OCI-LY7 (cell line): Measurements from ENCODE around the gene ANO4. TPM values are rescaled to one million over a fixed set of nuclear protein-coding genes. Genes with fewer than 3 reads are reported as not detected.

Experiments
- BruUV-seq: library from RNA; stranded (reverse); fragments of 400-500 nt; replicated peaks from 2 replicates; lab custom pipeline; 2021; lab: Mats Ljungman, UMichigan
- CTCF ChIA-PET: fragments of 300-600 bp; sonication (Branson Sonifier 250); formaldehyde crosslinking; loops from one replicate; lab custom pipeline; 2022; ENCODE audit warnings: antibody characterized with exemption; ENCODE audit not compliant: unreplicated experiment; lab: Charles Lee
- POLR2A ChIA-PET: fragments of 300-600 bp; sonication (Branson Sonifier 250); formaldehyde crosslinking; loops from one replicate; lab custom pipeline; 2022; ENCODE audit warnings: antibody characterized with exemption; lab: Charles Lee
- DNase-seq: peaks from one replicate; pipeline ENCODE4 v3.0.0-alpha.2; 2015; ENCODE audit warnings: low spot score
- H2AFZ ChIP-seq: fragments of 200-600 bp; sonication (generic), shearing (Covaris generic); 2 replicates; pipeline ENCODE4 v1.6.1; 2014; ENCODE audit warnings: mild to moderate bottlenecking, antibody characterized with exemption, low read length, moderate library complexity
- H3K27ac ChIP-seq: fragments of 200-600 bp; sonication (generic); 2 replicates; pipeline ENCODE4 v1.5.1; 2014; ENCODE audit warnings: mixed run types, low read depth, mild to moderate bottlenecking, moderate library complexity, low read length, inconsistent platforms; ENCODE audit not compliant: poor library complexity, severe bottlenecking
- H3K36me3 ChIP-seq: fragments of 200-600 bp; sonication (generic); 2 replicates; pipeline ENCODE4 v1.6.1; 2014; ENCODE audit warnings: mild to moderate bottlenecking, antibody characterized with exemption, low read length, moderate library complexity, mixed read lengths; ENCODE audit not compliant: insufficient read depth
- H3K4me1 ChIP-seq: fragments of 200-600 bp; sonication (generic); 2 replicates; pipeline ENCODE4 v1.5.1; 2014; ENCODE audit warnings: mild to moderate bottlenecking, low read length; ENCODE audit not compliant: insufficient read depth, poor library complexity, severe bottlenecking
- H3K4me2 ChIP-seq: fragments of 200-600 bp; sonication (generic); 2 replicates; pipeline ENCODE4 v1.6.1; 2014; ENCODE audit warnings: mild to moderate bottlenecking, low read length
- H3K4me3 ChIP-seq: fragments of 200-600 bp; sonication (generic); 2 replicates; pipeline ENCODE4 v1.5.1; 2014; ENCODE audit warnings: mild to moderate bottlenecking, low read depth, low read length; ENCODE audit not compliant: poor library complexity, severe bottlenecking
- H3K79me2 ChIP-seq: fragments of 200-600 bp; sonication (generic); 2 replicates; pipeline ENCODE4 v1.6.1; 2016; ENCODE audit warnings: low read depth, mild to moderate bottlenecking, low read length, moderate library complexity, mixed read lengths; ENCODE audit not compliant: insufficient read depth
- H3K9me2 ChIP-seq: fragments of 200-600 bp; sonication (generic); 2 replicates; pipeline ENCODE4 v1.6.1; 2016; ENCODE audit warnings: mild to moderate bottlenecking, low read length, mixed read lengths; ENCODE audit not compliant: insufficient read depth
- H3K9me3 ChIP-seq: fragments of 200-600 bp; sonication (generic); 2 replicates; pipeline ENCODE4 v1.6.1; 2014; ENCODE audit warnings: mild to moderate bottlenecking, mixed run types, low read length, mixed read lengths
- H4K20me1 ChIP-seq: fragments of 200-600 bp; sonication (generic); 2 replicates; pipeline ENCODE4 v1.6.1; 2014; ENCODE audit warnings: mild to moderate bottlenecking, antibody characterized with exemption, low read length, moderate library complexity, mixed read lengths; ENCODE audit not compliant: insufficient read depth
- EZH2phosphoT487 ChIP-seq: fragments of 200-600 bp; sonication (generic); IDR thresholded peaks from 2 replicates; pipeline ENCODE4 v1.6.1; 2018; ENCODE audit warnings: low read depth, borderline replicate concordance, mild to moderate bottlenecking, mixed run types, antibody characterized with exemption, low read length, moderate library complexity, mixed read lengths
- intact Hi-C: fragments of 100-400 bp; cut with micrococcal nuclease; formaldehyde crosslinking; loops from one replicate; pipeline ENCODE4 v1.10.0; 2022; ENCODE audit not compliant: unreplicated experiment
- total RNA-seq, 2 experiments: library from RNA; depleted of rRNA in 1 of 2; stranded (reverse); fragments of >200 nt in 1 of 2; shearing (Covaris generic) in 1 of 2; gene quantifications; 2 replicates each; pipeline ENCODE4 v1.2.3, GENCODE V29; 2014 to 2022
- TF ChIP-seq, protein P1 (sequence below): fragments of 200-600 bp; sonication (generic); conservative IDR thresholded peaks from 2 replicates; pipeline ENCODE4 v1.5.1; 2014; ENCODE audit warnings: mild to moderate bottlenecking, antibody characterized with exemption, low read length, moderate library complexity, mixed read lengths

ANO4 gene
- total RNA-seq, 2 experiments from 2014 or later = not detected

DNA sequence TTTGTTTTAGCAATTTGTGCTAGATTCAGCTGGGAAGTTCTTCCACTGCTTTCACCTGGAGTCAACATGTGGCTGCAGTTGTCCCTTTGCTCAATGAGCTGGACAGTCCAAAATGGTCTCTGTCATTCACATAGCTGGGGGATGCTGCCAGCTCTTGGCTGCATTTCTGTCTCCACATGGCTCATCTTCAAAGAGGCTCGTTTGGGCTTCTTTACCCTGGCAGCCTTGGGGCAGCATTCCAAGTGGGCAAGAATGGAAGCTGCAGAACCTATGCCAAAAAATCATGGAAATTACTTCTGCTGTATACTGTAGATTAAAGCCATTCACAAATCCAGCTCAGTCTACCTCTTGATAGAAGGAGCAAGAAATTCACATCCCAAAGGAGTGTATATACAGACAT is 216.3 kb downstream of the ANO4 start:
- Histone ChIP-seq H4K20me1 (no peaks in the 10 kb centered on the region), H3K79me2 (no peaks in the 10 kb centered on the region), H3K36me3 (no peaks in the 10 kb centered on the region), H3K27ac (no peak overlapping the region), H2AFZ (no peak overlapping the region), H3K9me3 (peaks cover 20% of the 10 kb centered on the region), H3K9me2 (no peaks in the 10 kb centered on the region), H3K4me3 (no peak overlapping the region), H3K4me1 (no peaks in the 10 kb centered on the region), H3K4me2 (no peak overlapping the region)
- DNase-seq = no peak
- ChIA-PET POLR2A (no interaction called here), CTCF (no interaction called here)
- TF ChIP-seq, protein P1, sequence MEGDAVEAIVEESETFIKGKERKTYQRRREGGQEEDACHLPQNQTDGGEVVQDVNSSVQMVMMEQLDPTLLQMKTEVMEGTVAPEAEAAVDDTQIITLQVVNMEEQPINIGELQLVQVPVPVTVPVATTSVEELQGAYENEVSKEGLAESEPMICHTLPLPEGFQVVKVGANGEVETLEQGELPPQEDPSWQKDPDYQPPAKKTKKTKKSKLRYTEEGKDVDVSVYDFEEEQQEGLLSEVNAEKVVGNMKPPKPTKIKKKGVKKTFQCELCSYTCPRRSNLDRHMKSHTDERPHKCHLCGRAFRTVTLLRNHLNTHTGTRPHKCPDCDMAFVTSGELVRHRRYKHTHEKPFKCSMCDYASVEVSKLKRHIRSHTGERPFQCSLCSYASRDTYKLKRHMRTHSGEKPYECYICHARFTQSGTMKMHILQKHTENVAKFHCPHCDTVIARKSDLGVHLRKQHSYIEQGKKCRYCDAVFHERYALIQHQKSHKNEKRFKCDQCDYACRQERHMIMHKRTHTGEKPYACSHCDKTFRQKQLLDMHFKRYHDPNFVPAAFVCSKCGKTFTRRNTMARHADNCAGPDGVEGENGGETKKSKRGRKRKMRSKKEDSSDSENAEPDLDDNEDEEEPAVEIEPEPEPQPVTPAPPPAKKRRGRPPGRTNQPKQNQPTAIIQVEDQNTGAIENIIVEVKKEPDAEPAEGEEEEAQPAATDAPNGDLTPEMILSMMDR = no peak
- no peak for TF ChIP-seq EZH2phosphoT487
- intact Hi-C loops = no loop called here
- no TSS peak for BruUV-seq

DNA sequence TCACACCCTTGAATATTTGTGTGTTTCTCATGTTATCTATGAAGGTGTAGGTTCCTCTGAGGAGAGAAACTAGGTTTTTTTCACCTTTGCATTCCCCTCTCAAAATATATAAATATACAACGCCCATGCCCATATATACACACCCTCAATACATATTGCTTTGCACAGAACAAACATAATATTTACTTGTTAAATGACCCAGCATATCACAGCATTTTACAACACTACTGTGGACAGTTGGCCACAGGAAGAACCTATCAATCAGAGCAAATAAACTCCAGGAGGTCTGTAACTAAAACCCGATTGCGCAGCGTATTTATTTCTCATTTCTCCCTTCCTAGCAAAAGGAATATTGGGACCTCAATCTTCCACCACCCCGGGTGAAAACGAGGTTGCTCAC is 219.4 kb downstream of the ANO4 start:
- BruUV-seq = no TSS peak
- no peak for DNase-seq
- H3K4me3 ChIP-seq = no peak overlapping the region
- H3K9me2 ChIP-seq = no peaks in the 10 kb centered on the region
- CTCF ChIA-PET = no interaction called here
- TF ChIP-seq, protein P1 = no peak
- no peak for TF ChIP-seq EZH2phosphoT487
- no peak overlapping the region for H3K4me2 ChIP-seq
- POLR2A ChIA-PET = no interaction called here
- H3K27ac ChIP-seq = no peak overlapping the region
- H3K36me3 ChIP-seq = no peaks in the 10 kb centered on the region
- intact Hi-C loops = no loop called here
- no peaks in the 10 kb centered on the region for H3K4me1 ChIP-seq
- H2AFZ ChIP-seq = no peak overlapping the region
- H4K20me1 ChIP-seq = no peaks in the 10 kb centered on the region
- peaks cover 15% of the 10 kb centered on the region for H3K9me3 ChIP-seq
- H3K79me2 ChIP-seq = no peaks in the 10 kb centered on the region

DNA sequence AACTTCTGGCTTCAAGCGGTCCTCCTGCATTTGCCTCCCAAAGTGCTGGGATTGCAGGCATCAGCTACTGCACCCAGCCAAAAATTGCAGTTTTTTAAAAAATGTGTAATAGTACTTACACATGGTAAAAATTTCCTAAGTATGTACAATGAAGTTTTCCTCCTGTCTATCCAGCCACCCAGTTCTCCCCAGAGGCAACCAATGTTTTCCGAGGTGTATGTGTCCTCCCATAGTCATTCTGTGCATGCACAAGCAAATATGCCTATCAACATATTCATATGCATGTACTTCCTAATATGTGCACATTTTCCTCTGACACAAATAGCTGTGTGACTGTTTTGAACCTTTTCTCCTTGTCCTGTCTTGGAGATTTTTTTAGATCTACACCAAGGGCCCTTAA is 220.5 kb downstream of the ANO4 start:
- no peak for DNase-seq
- Histone ChIP-seq H3K27ac (no peak overlapping the region), H3K9me3 (peaks cover 5% of the 10 kb centered on the region), H3K4me1 (no peaks in the 10 kb centered on the region), H3K4me3 (no peak overlapping the region), H3K9me2 (no peaks in the 10 kb centered on the region), H2AFZ (no peak overlapping the region), H3K79me2 (no peaks in the 10 kb centered on the region), H4K20me1 (no peaks in the 10 kb centered on the region), H3K4me2 (no peak overlapping the region), H3K36me3 (no peaks in the 10 kb centered on the region)
- intact Hi-C loops = no loop called here
- no TSS peak for BruUV-seq
- POLR2A ChIA-PET = no interaction called here
- TF ChIP-seq, protein P1 = no peak
- no peak for TF ChIP-seq EZH2phosphoT487
- CTCF ChIA-PET = no interaction called here
